Body of pancreas (tissue), 4 donors: ENCODE data around the gene DDA1. TPM values are rescaled to one million over a fixed set of nuclear protein-coding genes. Genes with fewer than 3 reads are reported as not detected.
A peak's percentile ranks its signal among the peaks of the same experiment; 100 is the strongest.

Experiments used
- ATAC-seq: fragments of 150-250 bp; one replicate; pipeline ENCODE4 v1.9.1; 2016
- DNase-seq, 4 donors: peaks; one replicate each; pipeline ENCODE4 v3.0.0-alpha.2; 2019
- H3K27ac ChIP-seq, 4 donors: fragments of 200-600 bp; sonication (generic); 1 replicate in 3 of 4; 2 replicates in 1 of 4; pipeline versions ENCODE4 v1.5.1 to v1.6.1; 2016 to 2019; ENCODE audit warnings: mild to moderate bottlenecking in 1 of 4, mixed read lengths in 1 of 4, moderate library complexity in 1 of 4
- H3K27me3 ChIP-seq, 2 donors: fragments of 200-600 bp; sonication (generic); one replicate each; pipeline ENCODE4 v1.6.0; 2016; ENCODE audit warnings: mild to moderate bottlenecking in 1 of 2
- H3K36me3 ChIP-seq, 2 donors: fragments of 200-600 bp; sonication (generic); replicated peaks in 1 of 2; 2 replicates each; pipeline ENCODE4 v1.5.1; 2016; ENCODE audit warnings: low read depth in 2 of 2; ENCODE audit not compliant: insufficient read depth in 1 of 2
- H3K4me1 ChIP-seq: fragments of 200-600 bp; sonication (generic); one replicate; pipeline ENCODE4 v1.6.0; 2016
- H3K4me3 ChIP-seq, 2 donors: fragments of 200-600 bp; sonication (generic); 1 replicate in 1 of 2; 2 replicates in 1 of 2; pipeline ENCODE4 v1.5.1; 2016 to 2019
- H3K9me3 ChIP-seq, 3 donors: fragments of 200-600 bp; sonication (generic); 1 replicate in 2 of 3; 2 replicates in 1 of 3; pipeline ENCODE4 v1.5.1; 2016
- POLR2A ChIP-seq, 3 donors: fragments of 450-650 bp; IDR thresholded peaks; one replicate each; pipeline ENCODE4 v1.6.1; 2016; ENCODE audit warnings: antibody characterized with exemption in 3 of 3, mild to moderate bottlenecking in 2 of 3
- WGBS, 2 donors: methylation state at CpG; one replicate each; pipeline ENCODE4 v1.1.5; 2017; 5-methylcytosine and 5-hydroxymethylcytosine counted together
- intact Hi-C: fragments of 100-400 bp; cut with DNase I; formaldehyde crosslinking; loops from one replicate; pipeline ENCODE4 v1.15.1; 2023
- total RNA-seq, 2 donors: library from RNA; depleted of rRNA; stranded (reverse); fragments of >200 nt; gene quantifications; one replicate each; pipeline ENCODE4 v1.1.0, GENCODE V29; 2016
- TF ChIP-seq, protein P1 (sequence below), 7 experiments: fragments of 450-650 bp in 4 of 7; fragments of 200-600 bp in 3 of 7; sonication (generic) in 3 of 7; IDR thresholded peaks; one replicate each; pipeline ENCODE4 v1.5.1; 2016 to 2019; ENCODE audit warnings: antibody characterized with exemption in 7 of 7

Gene DDA1
- total RNA-seq, 2 donors from 2014 or later, result 3.3 to 6.2 TPM

DNA sequence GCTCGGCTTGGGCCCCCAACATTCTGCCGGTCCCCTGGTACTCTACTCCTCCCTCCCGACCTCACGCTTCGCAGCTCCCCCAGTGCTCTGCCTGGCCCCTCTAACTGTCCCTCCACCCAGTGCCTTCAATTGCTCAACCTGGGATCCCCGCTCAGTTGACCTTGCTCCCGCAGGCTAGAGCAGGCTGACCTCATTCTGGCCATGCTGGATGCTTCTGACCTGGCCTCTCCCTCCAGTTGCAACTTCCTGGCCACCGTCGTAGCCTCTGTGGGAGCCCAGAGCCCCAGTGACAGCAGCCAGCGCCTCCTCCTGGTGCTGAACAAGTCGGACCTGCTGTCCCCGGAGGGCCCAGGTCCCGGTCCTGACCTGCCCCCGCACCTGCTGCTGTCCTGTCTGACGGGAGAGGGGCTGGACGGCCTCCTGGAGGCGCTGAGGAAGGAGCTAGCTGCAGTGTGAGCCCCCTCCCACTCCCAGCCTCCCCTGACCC, 31.6 kb downstream of the DDA1 start:
- no peaks in the 10 kb centered on the region for H3K9me3 ChIP-seq
- H3K36me3 ChIP-seq, result no peaks in the 10 kb centered on the region
- DNase-seq, result no peak
- TF ChIP-seq, protein P1, sequence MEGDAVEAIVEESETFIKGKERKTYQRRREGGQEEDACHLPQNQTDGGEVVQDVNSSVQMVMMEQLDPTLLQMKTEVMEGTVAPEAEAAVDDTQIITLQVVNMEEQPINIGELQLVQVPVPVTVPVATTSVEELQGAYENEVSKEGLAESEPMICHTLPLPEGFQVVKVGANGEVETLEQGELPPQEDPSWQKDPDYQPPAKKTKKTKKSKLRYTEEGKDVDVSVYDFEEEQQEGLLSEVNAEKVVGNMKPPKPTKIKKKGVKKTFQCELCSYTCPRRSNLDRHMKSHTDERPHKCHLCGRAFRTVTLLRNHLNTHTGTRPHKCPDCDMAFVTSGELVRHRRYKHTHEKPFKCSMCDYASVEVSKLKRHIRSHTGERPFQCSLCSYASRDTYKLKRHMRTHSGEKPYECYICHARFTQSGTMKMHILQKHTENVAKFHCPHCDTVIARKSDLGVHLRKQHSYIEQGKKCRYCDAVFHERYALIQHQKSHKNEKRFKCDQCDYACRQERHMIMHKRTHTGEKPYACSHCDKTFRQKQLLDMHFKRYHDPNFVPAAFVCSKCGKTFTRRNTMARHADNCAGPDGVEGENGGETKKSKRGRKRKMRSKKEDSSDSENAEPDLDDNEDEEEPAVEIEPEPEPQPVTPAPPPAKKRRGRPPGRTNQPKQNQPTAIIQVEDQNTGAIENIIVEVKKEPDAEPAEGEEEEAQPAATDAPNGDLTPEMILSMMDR (IDR thresholded peaks at IDR 0.05), result no peak
- TF ChIP-seq POLR2A (IDR thresholded peaks at IDR 0.05), result no peak
- H3K4me1 ChIP-seq, result peaks cover 16% of the 10 kb centered on the region
- 82 to 88% methylated on average over 7 to 17 of the region's 17 CpGs for WGBS, 2 donors
- no peak overlapping the region for H3K4me3 ChIP-seq
- no peak for ATAC-seq
- H3K27ac ChIP-seq, result no peak overlapping the region
- H3K27me3 ChIP-seq, result no peaks in the 10 kb centered on the region
- intact Hi-C loops, result no loop called here

DNA sequence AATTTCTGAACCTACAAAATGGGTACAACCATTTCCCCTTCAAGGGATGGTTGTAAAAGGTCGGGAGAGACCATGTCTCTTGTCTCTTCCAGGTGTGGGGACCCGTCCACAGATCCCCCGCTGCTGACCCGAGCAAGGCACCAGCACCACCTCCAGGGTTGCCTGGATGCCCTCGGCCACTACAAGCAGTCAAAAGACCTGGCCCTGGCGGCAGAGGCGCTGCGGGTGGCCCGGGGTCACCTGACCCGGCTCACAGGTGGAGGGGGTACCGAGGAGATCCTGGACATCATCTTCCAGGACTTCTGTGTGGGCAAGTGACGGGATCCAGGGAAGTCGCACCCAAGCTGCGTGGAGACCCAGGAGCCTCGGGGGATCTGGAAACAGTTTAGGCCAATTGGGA, 32.0 kb downstream of the DDA1 start:
- Histone ChIP-seq H3K9me3 (no peaks in the 10 kb centered on the region), H3K27me3 (no peaks in the 10 kb centered on the region), H3K27ac (no peak overlapping the region), H3K4me3 (no peak overlapping the region), H3K4me1 (peaks cover 12% of the 10 kb centered on the region), H3K36me3 (no peaks in the 10 kb centered on the region)
- 81 to 84% methylated on average over 4 to 12 of the region's 15 CpGs for WGBS, 2 donors
- TF ChIP-seq POLR2A (IDR thresholded peaks at IDR 0.05), result no peak
- TF ChIP-seq, protein P1 (IDR thresholded peaks at IDR 0.05), result no peak
- intact Hi-C loops, result no loop called here
- DNase-seq (no peak), ATAC-seq (no peak)

DNA sequence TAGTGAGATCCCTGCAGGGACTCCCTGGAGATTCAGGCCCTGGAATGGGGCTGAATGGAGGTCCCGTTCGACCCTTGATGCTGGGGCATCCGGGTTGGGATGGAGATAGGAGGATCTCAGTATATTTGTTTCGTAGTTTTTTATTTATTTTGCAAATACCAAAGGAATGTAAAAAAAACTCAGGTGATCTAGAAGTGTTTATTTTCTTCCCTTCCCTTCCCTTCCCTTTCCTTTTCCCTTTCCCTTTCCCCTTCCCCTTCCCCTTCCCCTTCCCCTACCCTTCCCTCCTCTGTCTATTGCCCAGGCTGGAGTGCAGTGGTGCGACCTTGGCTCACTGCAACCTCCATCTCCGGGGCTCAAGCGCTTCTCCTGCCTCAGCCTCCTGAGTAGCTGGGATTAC, 32.5 kb downstream of the DDA1 start:
- ATAC-seq (no peak), DNase-seq (no peak)
- 81 to 82% methylated on average over 7 of the region's 7 CpGs for WGBS, 2 donors
- TF ChIP-seq POLR2A (IDR thresholded peaks at IDR 0.05), result no peak
- TF ChIP-seq, protein P1 (IDR thresholded peaks at IDR 0.05), result no peak
- H3K36me3 ChIP-seq, result no peaks in the 10 kb centered on the region
- peaks cover 12% of the 10 kb centered on the region for H3K4me1 ChIP-seq
- no peak overlapping the region for H3K27ac ChIP-seq
- H3K27me3 ChIP-seq, result no peaks in the 10 kb centered on the region
- no peaks in the 10 kb centered on the region for H3K9me3 ChIP-seq
- no peak overlapping the region for H3K4me3 ChIP-seq
- intact Hi-C loops, result no loop called here

DNA sequence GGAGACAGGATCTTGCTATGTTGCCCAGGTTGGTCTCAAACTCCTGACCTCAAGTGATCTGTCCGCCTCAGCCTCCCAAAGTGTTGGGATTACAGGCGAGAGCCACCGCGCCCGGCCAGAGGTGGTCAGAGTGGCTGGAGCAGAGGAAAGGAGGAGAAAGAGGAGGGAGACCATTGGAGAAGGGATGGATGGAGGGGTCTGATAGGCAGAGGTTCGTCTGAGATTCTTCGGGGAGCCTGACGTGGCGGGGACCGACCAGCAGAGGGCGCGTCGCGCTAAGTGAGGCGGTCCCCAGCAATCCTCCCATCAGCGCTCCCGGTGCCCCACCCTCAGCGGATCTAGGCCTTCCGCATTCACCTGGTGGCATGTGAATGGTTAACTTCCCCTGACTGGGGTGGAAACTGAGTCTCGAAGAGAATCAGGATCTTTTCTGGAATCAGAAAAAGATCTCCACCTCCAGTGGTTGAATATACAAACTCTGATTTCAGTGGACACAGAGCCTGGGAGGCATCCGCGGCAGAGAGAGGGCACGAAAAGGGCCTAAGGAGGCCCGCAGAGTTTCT, 36.8 kb downstream of the DDA1 start:
- intact Hi-C loops, result no loop called here
- ATAC-seq (peak; percentile 81), DNase-seq (peak; percentile 65 to 80 (median 70))
- Histone ChIP-seq H3K27ac (peak overlapping the region in 1 of 4 donors; percentile 21), H3K27me3 (no peaks in the 10 kb centered on the region), H3K4me3 (no peak overlapping the region), H3K4me1 (no peaks in the 10 kb centered on the region), H3K9me3 (no peaks in the 10 kb centered on the region), H3K36me3 (no peaks in the 10 kb centered on the region)
- TF ChIP-seq, protein P1 (IDR thresholded peaks at IDR 0.05), result peak; percentile 77 to 93 (median 86)
- TF ChIP-seq POLR2A (IDR thresholded peaks at IDR 0.05), result no peak
- 5 to 12% methylated on average over 15 to 24 of the region's 24 CpGs for WGBS, 2 donors

DNA sequence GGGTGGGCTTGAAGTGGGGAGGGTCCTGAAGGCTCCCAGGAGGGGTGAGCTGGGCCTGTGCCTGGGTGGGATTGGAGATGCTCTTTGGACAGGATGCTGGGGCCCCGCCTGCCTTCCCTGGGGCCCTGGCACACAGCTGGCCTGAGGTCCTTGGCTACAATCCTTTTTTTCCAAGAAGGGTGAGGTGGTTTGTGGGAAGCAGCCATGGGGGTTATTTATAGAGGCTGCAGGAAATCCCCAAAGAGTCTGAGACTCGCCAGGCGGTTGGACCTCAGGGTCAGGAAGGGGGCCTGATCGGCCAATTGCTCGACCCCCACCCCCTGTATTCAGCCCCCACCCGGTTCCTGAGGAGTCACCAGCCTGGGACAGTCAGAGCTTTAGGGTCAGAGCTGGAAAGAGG, 38.0 kb downstream of the DDA1 start:
- ATAC-seq, result no peak
- WGBS, 2 donors, result 21 to 100% methylated on average over 1 to 6 of the region's 6 CpGs

More for the DNA sequence above, 38.0 kb downstream of the DDA1 start:
- no peaks in the 10 kb centered on the region for H3K36me3 ChIP-seq
- H3K9me3 ChIP-seq, result no peaks in the 10 kb centered on the region
- no peaks in the 10 kb centered on the region for H3K4me1 ChIP-seq
- no peak for DNase-seq
- peak overlapping the region in 2 of 4 donors; percentile 21 to 32 for H3K27ac ChIP-seq
- no peaks in the 10 kb centered on the region for H3K27me3 ChIP-seq
- TF ChIP-seq, protein P1 (IDR thresholded peaks at IDR 0.05), result no peak
- no peak for TF ChIP-seq POLR2A (IDR thresholded peaks at IDR 0.05)
- H3K4me3 ChIP-seq, result no peak overlapping the region
- intact Hi-C loops, result no loop called here
